HG03139 (cell line): ENCODE measurements around the gene CDH19.

Experiments used
- ATAC-seq: cut with Tn5 transposase; IDR thresholded peaks from one replicate; pipeline ENCODE4 v1.9.1; 2021; ENCODE audit not compliant: unreplicated experiment

The CDH19 gene

DNA sequence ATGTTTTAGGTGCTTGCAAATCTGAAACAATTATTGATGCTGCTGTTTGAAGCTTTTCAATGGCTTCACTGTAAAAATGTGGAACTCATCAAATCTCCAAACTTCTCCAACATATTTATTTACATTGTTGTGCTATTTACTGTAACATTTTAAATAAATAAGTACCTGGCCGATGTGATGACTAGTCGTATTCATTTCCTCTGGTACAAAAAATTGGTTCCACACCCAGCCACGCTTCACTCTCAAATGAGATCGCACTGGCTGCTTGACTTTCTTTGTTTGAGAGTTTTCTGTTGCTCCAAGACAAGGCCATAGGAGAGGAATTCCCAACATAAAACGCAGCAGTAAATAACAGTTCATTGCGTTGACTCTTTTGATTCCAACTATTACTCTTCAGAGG, 32.0 kb downstream of the CDH19 start:
- ATAC-seq, result no peak

GRCh38 chr18:66566616-66567015, 37.3 kb downstream of the CDH19 start:
- ATAC-seq, result no peak

DNA sequence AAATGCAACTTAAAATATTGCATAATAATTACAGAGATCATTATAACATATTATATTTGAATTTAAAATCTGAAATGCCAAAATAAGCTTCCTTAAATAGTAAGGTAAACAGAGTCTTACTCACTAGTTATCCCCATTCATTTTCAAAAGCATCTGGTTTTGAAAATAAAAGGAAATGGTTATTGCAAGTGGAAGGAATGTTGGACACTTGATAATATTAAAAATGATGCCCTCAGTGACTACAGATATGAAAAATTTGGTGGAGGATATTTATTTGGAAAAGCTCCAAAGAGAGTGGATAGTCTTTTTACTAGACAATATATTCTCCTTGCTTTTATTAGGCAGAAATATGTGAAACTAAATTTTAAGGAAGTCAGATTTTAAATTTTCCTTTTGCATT, 39.7 kb downstream of the CDH19 start:
- no peak for ATAC-seq

DNA sequence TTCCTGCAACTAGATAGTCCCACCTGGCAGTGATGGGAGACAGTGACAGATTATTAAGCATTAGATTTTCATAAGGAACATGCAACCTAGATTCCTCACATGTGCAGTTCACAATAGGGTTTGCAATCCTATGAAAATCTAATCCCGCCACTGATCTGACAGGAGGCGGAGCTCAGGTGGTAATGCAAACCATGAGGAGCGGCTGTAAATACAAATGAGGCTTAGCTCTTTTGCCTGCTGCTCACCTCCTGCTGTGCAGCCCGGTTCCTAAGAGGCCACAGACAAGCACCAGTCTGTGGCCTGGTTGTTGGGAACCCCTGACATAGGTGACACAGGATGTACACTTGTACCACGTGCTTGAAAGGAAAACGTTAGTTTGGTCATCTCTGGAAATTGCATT, 41.6 kb downstream of the CDH19 start:
- ATAC-seq, result no peak

GRCh38 chr18:66560094-66560493, 43.8 kb downstream of the CDH19 start:
- ATAC-seq, result no peak

DNA sequence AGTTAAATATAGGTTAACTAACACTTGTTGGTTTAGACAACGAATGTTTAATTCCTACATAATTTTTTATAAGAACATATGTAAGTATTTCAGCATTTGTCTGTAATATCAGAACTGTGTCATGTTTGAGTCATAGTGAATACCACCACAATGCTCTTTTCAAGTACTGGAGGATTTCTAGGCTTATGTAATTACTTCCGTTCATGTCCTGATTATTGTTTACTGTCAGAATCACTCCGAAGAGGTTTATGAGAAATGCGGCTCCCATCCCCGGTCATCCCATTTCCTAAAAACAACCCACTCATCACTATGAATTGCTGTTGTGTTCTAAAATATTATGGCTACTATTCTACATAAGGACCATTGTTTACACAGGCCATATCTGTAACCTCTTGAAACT, 45.1 kb downstream of the CDH19 start:
- no peak for ATAC-seq

GRCh38 chr18:66557091-66557490, 46.8 kb downstream of the CDH19 start:
- ATAC-seq, result no peak

DNA sequence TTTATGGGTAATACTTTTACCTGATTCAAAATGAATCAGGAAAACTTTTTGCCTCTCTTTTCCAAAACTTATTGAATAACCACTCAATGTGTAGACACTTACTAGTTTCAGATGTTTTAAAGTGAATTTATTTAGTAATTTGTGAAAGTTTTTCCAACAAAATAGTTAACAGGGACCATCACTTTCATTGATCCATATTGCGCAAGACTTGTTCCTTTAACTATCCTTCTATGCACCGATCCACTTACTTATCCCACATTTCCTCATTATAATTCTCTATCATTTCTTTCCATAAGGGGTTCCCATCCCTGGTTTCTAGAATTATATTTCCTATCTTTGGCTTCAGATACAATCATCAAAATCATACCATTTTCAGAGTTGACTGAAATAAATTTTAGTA, 48.3 kb downstream of the CDH19 start:
- ATAC-seq, result no peak

DNA sequence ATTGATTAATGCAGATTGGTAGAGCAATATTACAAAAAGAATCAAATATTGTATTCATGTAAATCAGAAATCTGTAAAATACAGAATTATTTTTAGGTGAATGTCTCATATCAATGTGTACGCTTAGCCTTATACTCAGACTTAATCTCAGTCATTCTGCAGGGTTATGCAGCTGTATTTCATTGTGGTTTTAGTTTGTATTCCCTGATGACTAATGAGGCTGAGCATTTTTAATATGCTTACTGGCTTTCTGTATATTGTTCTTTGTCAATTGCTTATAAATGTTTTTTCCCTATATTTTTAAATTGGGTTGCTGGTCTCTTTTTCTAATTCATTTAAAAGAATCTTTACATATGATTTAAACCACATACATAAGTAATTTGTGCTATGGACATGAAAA, 50.1 kb downstream of the CDH19 start:
- ATAC-seq, result no peak

DNA sequence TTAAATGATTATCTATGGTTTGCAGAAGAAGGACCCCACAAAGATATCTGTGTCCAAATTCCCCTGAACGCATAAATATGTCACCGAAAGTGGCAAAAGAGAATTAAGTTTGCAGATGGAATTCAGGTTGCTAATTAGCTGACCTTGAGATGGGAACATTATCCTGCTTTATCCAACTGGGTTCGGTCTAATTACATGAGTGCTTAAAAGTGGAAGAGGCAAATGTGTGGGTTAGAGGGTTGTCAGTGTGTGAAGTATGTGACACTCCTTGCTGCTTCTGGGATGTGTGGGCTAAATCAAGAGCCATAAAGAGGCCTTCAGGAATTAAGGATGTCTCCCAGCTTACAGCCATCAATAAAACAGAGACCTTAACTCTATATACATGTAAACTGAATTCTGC, 53.5 kb downstream of the CDH19 start:
- ATAC-seq, result no peak

DNA sequence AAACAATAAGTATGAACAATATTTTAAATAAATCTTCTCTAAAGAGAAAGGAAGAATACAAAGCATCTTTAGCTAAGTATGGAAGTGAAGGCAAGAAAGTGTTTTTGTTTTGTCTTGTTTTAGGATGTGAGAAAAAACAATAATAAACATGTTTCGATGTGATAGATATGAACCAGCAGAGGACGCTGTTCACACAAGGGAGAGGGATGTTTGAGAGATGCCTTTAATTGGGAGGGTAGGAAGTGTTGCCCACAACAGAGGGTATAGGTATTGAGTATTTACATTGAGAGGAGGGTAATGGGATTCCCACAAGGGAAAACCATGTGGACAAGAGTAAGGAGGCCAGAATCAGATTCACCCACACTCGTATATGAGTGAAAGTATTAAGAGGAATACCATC, 55.1 kb downstream of the CDH19 start:
- no peak for ATAC-seq

- ATAC-seq, result no peak
These were observed 69.8 kb downstream of the CDH19 start for GRCh38 chr18:66534110-66534509.

GRCh38 chr18:66533693-66534092, 70.2 kb downstream of the CDH19 start:
- ATAC-seq, result no peak

GRCh38 chr18:66523219-66523991, 80.5 kb downstream of the CDH19 start:
- no peak for ATAC-seq

DNA sequence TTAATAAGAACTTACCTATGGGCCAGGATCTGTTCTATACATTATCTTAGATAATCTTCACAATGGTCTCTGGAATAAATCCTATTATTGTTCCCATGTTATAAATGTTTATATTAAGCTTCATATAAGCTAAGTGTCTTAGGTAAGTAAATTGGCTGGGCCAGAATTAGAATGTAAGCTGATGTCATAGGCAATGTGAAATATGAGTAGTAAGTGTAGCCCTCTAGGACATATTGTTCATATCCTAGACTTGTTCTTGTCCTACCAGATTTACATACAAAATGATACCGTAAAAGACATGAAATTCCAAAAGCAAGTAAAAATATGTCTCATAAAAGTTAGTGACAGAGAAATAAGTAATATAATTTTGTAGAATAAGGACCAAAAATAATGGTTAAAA, 89.9 kb downstream of the CDH19 start:
- no peak for ATAC-seq

DNA sequence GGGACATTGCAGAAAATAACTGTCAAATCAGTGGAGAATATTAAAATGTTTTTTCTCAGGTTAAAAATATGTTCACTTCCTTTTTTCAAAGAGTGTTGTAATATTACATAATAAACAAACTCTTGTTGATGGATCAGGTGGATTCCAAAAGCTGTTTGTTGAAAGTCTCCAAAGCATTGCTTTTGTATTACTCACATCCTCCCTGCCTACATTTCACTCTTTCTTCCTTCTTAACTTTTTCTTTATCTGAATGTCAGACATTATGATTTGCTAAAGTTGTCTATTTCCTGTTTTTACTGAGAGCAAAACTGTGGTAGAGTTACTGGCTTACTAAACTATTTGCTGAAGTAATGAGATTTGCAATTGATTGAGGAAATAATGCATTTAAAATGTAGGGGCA, 92.1 kb downstream of the CDH19 start:
- ATAC-seq, result no peak

- no peak for ATAC-seq
These were observed 92.6 kb downstream of the CDH19 start for GRCh38 chr18:66511289-66511688.

GRCh38 chr18:66510357-66511045, 93.4 kb downstream of the CDH19 start:
- ATAC-seq, result no peak

GRCh38 chr18:66508937-66509336, 95.0 kb downstream of the CDH19 start:
- no peak for ATAC-seq

GRCh38 chr18:66506178-66506577, 97.7 kb downstream of the CDH19 start:
- ATAC-seq, result no peak

GRCh38 chr18:66497351-66497750, 106.5 kb downstream of the CDH19 start:
- no peak for ATAC-seq

DNA sequence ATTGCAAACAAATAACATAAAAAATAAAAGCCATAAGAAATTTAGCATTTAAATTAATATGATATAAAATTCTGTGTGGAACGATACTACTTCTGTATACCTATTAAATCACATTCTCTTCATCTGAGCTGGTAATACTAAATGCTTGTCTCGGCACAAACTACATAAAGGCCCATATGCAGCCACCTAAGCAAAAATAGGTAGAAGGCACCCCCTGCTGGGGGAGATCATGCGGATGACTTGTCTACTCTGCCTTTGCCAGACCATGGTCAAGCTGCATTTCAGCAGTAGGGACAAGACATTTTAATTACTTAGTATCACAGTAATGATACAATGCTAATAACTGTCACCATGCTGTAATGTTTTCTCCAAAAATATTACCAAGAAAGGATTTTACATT, 108.0 kb downstream of the CDH19 start:
- peak; percentile 74 for ATAC-seq

GRCh38 chr18:66473882-66474281, 130.0 kb downstream of the CDH19 start:
- ATAC-seq, result no peak
